Tibial artery (tissue), 4 donors: ENCODE data around the gene ADSS1.

Source experiments
- DNase-seq, 2 donors: peaks; one replicate each; pipeline ENCODE4 v3.0.0-alpha.2; 2019
- H3K27ac ChIP-seq, 2 donors: fragments of 200-600 bp; sonication (generic) in 1 of 2; 1 replicate in 1 of 2; 2 replicates in 1 of 2; pipeline ENCODE4 v1.5.1; 2018 to 2019; ENCODE audit warnings: mild to moderate bottlenecking in 1 of 2
- H3K27me3 ChIP-seq, 2 donors: fragments of 200-600 bp; sonication (generic) in 1 of 2; one replicate each; pipeline versions ENCODE4 v1.5.1 to v1.6.0; 2016 to 2019
- H3K36me3 ChIP-seq, 3 donors: fragments of 200-600 bp; sonication (generic) in 2 of 3; one replicate each; pipeline ENCODE4 v1.5.1; 2016 to 2019; ENCODE audit warnings: mild to moderate bottlenecking in 2 of 3
- H3K4me1 ChIP-seq, 4 donors: fragments of 200-600 bp; sonication (generic) in 2 of 4; 1 replicate in 3 of 4; 2 replicates in 1 of 4; pipeline ENCODE4 v1.5.1; 2016 to 2019
- H3K4me3 ChIP-seq, 2 donors: fragments of 200-600 bp; sonication (generic) in 1 of 2; 1 replicate in 1 of 2; 2 replicates in 1 of 2; pipeline ENCODE4 v1.5.1; 2018 to 2019; ENCODE audit warnings: mild to moderate bottlenecking in 2 of 2
- H3K9me3 ChIP-seq, 3 donors: fragments of 200-600 bp; sonication (generic) in 1 of 3; one replicate each; pipeline ENCODE4 v1.5.1; 2016 to 2019
- CTCF ChIP-seq, 2 experiments: fragments of 200-600 bp in 1 of 2; fragments of 450-650 bp in 1 of 2; IDR thresholded peaks; one replicate each; pipeline ENCODE4 v1.5.1; 2017 to 2019; ENCODE audit warnings: antibody characterized with exemption in 2 of 2, mild to moderate bottlenecking in 1 of 2, moderate library complexity in 1 of 2
- intact Hi-C: fragments of 100-400 bp; cut with DNase I; formaldehyde crosslinking; loops from one replicate; pipeline ENCODE4 v1.15.0; 2023; ENCODE audit warnings: low total_unique reads

ADSS1 gene

GRCh38 chr14:104678346-104678745 lies 45.7 kb upstream of the ADSS1 start:
- Histone ChIP-seq H3K4me3 (peak overlapping the region; percentile 51 to 63), H3K36me3 (no peaks in the 10 kb centered on the region), H3K9me3 (no peaks in the 10 kb centered on the region), H3K27ac (peak overlapping the region; percentile 87 to 91), H3K27me3 (no peaks in the 10 kb centered on the region), H3K4me1 (peaks cover 0 to 66% (median 57%) of the 10 kb centered on the region in 4 donors)
- intact Hi-C loops, result loop anchor here (2.0 kb wide), 1 partner anchor 74 kb away; the partner anchor contains the start of gene SIVA1
- peak in 1 of 2 donors; percentile 77 for DNase-seq
- TF ChIP-seq CTCF (IDR thresholded peaks at IDR 0.05), result no peak

- no peak for TF ChIP-seq CTCF (IDR thresholded peaks at IDR 0.05)
- no peaks in the 10 kb centered on the region for H3K9me3 ChIP-seq
- no peak overlapping the region for H3K4me3 ChIP-seq
- intact Hi-C loops, result loop anchor here (2.0 kb wide), 1 partner anchor 74 kb away; the partner anchor contains the start of gene SIVA1
- peaks cover 0 to 66% (median 57%) of the 10 kb centered on the region in 4 donors for H3K4me1 ChIP-seq
- peak in 1 of 2 donors; percentile 70 for DNase-seq
- H3K27ac ChIP-seq, result peak overlapping the region; percentile 87 to 91
- no peaks in the 10 kb centered on the region for H3K27me3 ChIP-seq
- no peaks in the 10 kb centered on the region for H3K36me3 ChIP-seq
Observed at GRCh38 chr14:104678901-104679705, 44.9 kb upstream of the ADSS1 start.

- Histone ChIP-seq H3K4me1 (peaks cover 0 to 66% (median 57%) of the 10 kb centered on the region in 4 donors), H3K27me3 (no peaks in the 10 kb centered on the region), H3K4me3 (peak overlapping the region; percentile 6 to 45), H3K36me3 (no peaks in the 10 kb centered on the region), H3K27ac (peak overlapping the region; percentile 87 to 91), H3K9me3 (no peaks in the 10 kb centered on the region)
- peak; percentile 70 to 90 for DNase-seq
- intact Hi-C loops, result no loop called here
- no peak for TF ChIP-seq CTCF (IDR thresholded peaks at IDR 0.05)
Observed at GRCh38 chr14:104680056-104680805, 43.8 kb upstream of the ADSS1 start.

GRCh38 chr14:104680806-104681688 lies 43.0 kb upstream of the ADSS1 start:
- TF ChIP-seq CTCF (IDR thresholded peaks at IDR 0.05), result peak in 1 of 2 experiments; percentile 16
- intact Hi-C loops, result no loop called here
- Histone ChIP-seq H3K4me1 (peaks cover 0 to 66% (median 57%) of the 10 kb centered on the region in 4 donors), H3K27ac (peak overlapping the region; percentile 87 to 91), H3K4me3 (peak overlapping the region; percentile 32 to 45), H3K9me3 (no peaks in the 10 kb centered on the region), H3K36me3 (no peaks in the 10 kb centered on the region), H3K27me3 (no peaks in the 10 kb centered on the region)
- peak; percentile 89 to 95 for DNase-seq

GRCh38 chr14:104681689-104682074 lies 42.3 kb upstream of the ADSS1 start:
- Histone ChIP-seq H3K9me3 (no peaks in the 10 kb centered on the region), H3K27ac (peak overlapping the region; percentile 87 to 91), H3K36me3 (no peaks in the 10 kb centered on the region), H3K27me3 (no peaks in the 10 kb centered on the region), H3K4me3 (peak overlapping the region; percentile 32 to 45), H3K4me1 (peaks cover 0 to 66% (median 57%) of the 10 kb centered on the region in 4 donors)
- no peak for TF ChIP-seq CTCF (IDR thresholded peaks at IDR 0.05)
- intact Hi-C loops, result no loop called here
- peak; percentile 85 to 96 for DNase-seq
